Stomach (tissue), 9 donors: ENCODE data around the gene HHIPL1. TPM values are rescaled to one million over a fixed set of nuclear protein-coding genes. Genes with fewer than 3 reads are reported as not detected.

Experiments
- DNase-seq, 2 donors: peaks; one replicate each; pipeline versions ENCODE4 v3.0.0 to v3.0.0-alpha.2; 2013 to 2019
- H3K27ac ChIP-seq, 5 donors: fragments of 200-600 bp in 4 of 5; sonication (generic) in 4 of 5; one replicate each; pipeline ENCODE4 v1.5.1; 2013 to 2019; ENCODE audit warnings: mild to moderate bottlenecking in 1 of 5, moderate library complexity in 1 of 5
- H3K27me3 ChIP-seq, 3 donors: fragments of 200-600 bp; sonication (generic); one replicate each; pipeline ENCODE4 v1.5.1; 2017 to 2019; ENCODE audit warnings: mixed run types in 1 of 3
- H3K36me3 ChIP-seq, 4 donors: fragments of 200-600 bp; sonication (generic); 1 replicate in 3 of 4; 2 replicates in 1 of 4; pipeline ENCODE4 v1.5.1; 2016 to 2019
- H3K4me1 ChIP-seq, 4 donors: fragments of 200-600 bp; sonication (generic); one replicate each; pipeline ENCODE4 v1.5.1; 2016 to 2019
- H3K4me3 ChIP-seq, 4 donors: fragments of 200-600 bp; sonication (generic) in 3 of 4; one replicate each; pipeline ENCODE4 v1.5.1; 2016 to 2019; ENCODE audit warnings: mild to moderate bottlenecking in 1 of 4
- H3K9me3 ChIP-seq, 4 donors: fragments of 200-600 bp; sonication (generic); one replicate each; pipeline ENCODE4 v1.5.1; 2016 to 2019
- CTCF ChIP-seq, 7 experiments: fragments of 450-650 bp in 4 of 7; fragments of 200-600 bp in 3 of 7; sonication (generic) in 3 of 7; IDR thresholded peaks; one replicate each; pipeline ENCODE4 v1.5.1; 2016 to 2019; ENCODE audit warnings: antibody characterized with exemption in 7 of 7, control low read depth in 2 of 7, mild to moderate bottlenecking in 1 of 7
- EP300 ChIP-seq: sonication (generic); formaldehyde crosslinking; IDR thresholded peaks from one replicate; pipeline ENCODE4 v1.6.1; 2017; ENCODE audit warnings: antibody characterized with exemption
- POLR2A ChIP-seq, 4 donors: fragments of 450-650 bp; IDR thresholded peaks; one replicate each; pipeline ENCODE4 v1.6.1; 2016; ENCODE audit warnings: antibody characterized with exemption in 4 of 4, control low read depth in 2 of 4, mild to moderate bottlenecking in 1 of 4, moderate library complexity in 1 of 4
- POLR2AphosphoS5 ChIP-seq, 3 donors: sonication (generic); formaldehyde crosslinking; IDR thresholded peaks; one replicate each; pipeline ENCODE4 v1.6.1; 2016; ENCODE audit warnings: antibody characterized with exemption in 3 of 3
- WGBS, 5 donors: extraction: QIAGEN DNeasy Blood & Tissue Kit in 3 of 5; methylation state at CpG; one replicate each; pipeline versions ENCODE4 v1.1.5 to v1.1.7; 2013 to 2018; 5-methylcytosine and 5-hydroxymethylcytosine counted together
- intact Hi-C: fragments of 100-400 bp; cut with DNase I; formaldehyde crosslinking; loops from one replicate; pipeline ENCODE4 v1.15.1; 2023; ENCODE audit warnings: low total_unique reads
- polyA plus RNA-seq, 3 donors: library from polyadenylated mRNA; stranded (reverse); fragments of 200-250 nt; gene quantifications; one replicate each; pipeline ENCODE4 v1.2.3, GENCODE V29; 2013
- total RNA-seq, 5 donors: library from RNA; depleted of rRNA; stranded (reverse); fragments of >200 nt; gene quantifications; one replicate each; pipeline versions ENCODE4 v1.1.0 to v1.2.3, GENCODE V29; 2014 to 2016
- donor health status: healthy with polysubstance abuse.
- donor health status: Bipolar disorder and iron deficiency.
- donor health status: healthy.

HHIPL1 gene
- total and polyA plus RNA-seq, 8 donors: 0.15 to 2.0 (median 0.68) TPM; not detected in 1

GRCh38 chr14:99609245-99610170 lies 35.4 kb upstream of the HHIPL1 start:
- H3K27me3 ChIP-seq: peaks cover 0 to 10% (median 0%) of the 10 kb centered on the region in 3 donors
- no peak for TF ChIP-seq POLR2A (IDR thresholded peaks at IDR 0.05)
- TF ChIP-seq CTCF (IDR thresholded peaks at IDR 0.05): peak in 3 of 7 experiments; percentile 11 to 38 (median 35)
- no peak overlapping the region for H3K27ac ChIP-seq
- H3K4me1 ChIP-seq: peaks cover 0 to 40% (median 28%) of the 10 kb centered on the region in 4 donors
- 54 to 76% (median 64%) methylated on average over 6 to 10 of the region's 10 CpGs for WGBS, 5 donors
- DNase-seq: no peak
- no peaks in the 10 kb centered on the region for H3K9me3 ChIP-seq
- no peak overlapping the region for H3K4me3 ChIP-seq
- no peaks in the 10 kb centered on the region for H3K36me3 ChIP-seq
- intact Hi-C loops: no loop called here

GRCh38 chr14:99611646-99612045 lies 33.3 kb upstream of the HHIPL1 start:
- Histone ChIP-seq H3K27me3 (no peaks in the 10 kb centered on the region), H3K27ac (no peak overlapping the region), H3K4me3 (no peak overlapping the region), H3K9me3 (no peaks in the 10 kb centered on the region), H3K4me1 (peaks cover 0 to 28% (median 21%) of the 10 kb centered on the region in 4 donors), H3K36me3 (no peaks in the 10 kb centered on the region)
- DNase-seq: no peak
- WGBS, 5 donors: 82 to 99% (median 96%) methylated on average over 4 of the region's 4 CpGs
- intact Hi-C loops: no loop called here
- no peak for TF ChIP-seq POLR2AphosphoS5 (IDR thresholded peaks at IDR 0.05)

- Histone ChIP-seq H3K4me3 (no peak overlapping the region), H3K4me1 (peaks cover 0 to 28% (median 21%) of the 10 kb centered on the region in 4 donors), H3K27me3 (no peaks in the 10 kb centered on the region), H3K27ac (peak overlapping the region in 1 of 5 donors; percentile 54), H3K36me3 (no peaks in the 10 kb centered on the region), H3K9me3 (no peaks in the 10 kb centered on the region)
- intact Hi-C loops: no loop called here
- no peak for TF ChIP-seq POLR2A (IDR thresholded peaks at IDR 0.05)
- peak in 1 of 3 donors; percentile 20 for TF ChIP-seq POLR2AphosphoS5 (IDR thresholded peaks at IDR 0.05)
- peak; percentile 50 to 56 for DNase-seq
- 44 to 70% (median 51%) methylated on average over 10 to 11 of the region's 11 CpGs for WGBS, 5 donors
Observed at GRCh38 chr14:99612071-99612737, 32.7 kb upstream of the HHIPL1 start.

- DNase-seq: peak in 1 of 2 donors; percentile 76
- 63 to 72% (median 70%) methylated on average over 8 of the region's 8 CpGs for WGBS, 5 donors
- intact Hi-C loops: no loop called here
- Histone ChIP-seq H3K36me3 (no peaks in the 10 kb centered on the region), H3K27ac (peak overlapping the region in 1 of 5 donors; percentile 54), H3K27me3 (no peaks in the 10 kb centered on the region), H3K4me1 (peaks cover 0 to 28% (median 21%) of the 10 kb centered on the region in 4 donors), H3K9me3 (no peaks in the 10 kb centered on the region), H3K4me3 (no peak overlapping the region)
- TF ChIP-seq CTCF (IDR thresholded peaks at IDR 0.05) (no peak), POLR2A (IDR thresholded peaks at IDR 0.05) (no peak), POLR2AphosphoS5 (IDR thresholded peaks at IDR 0.05) (no peak), EP300 (no peak)
Observed at GRCh38 chr14:99612738-99613330, 32.1 kb upstream of the HHIPL1 start.

GRCh38 chr14:99615497-99616157 lies 29.3 kb upstream of the HHIPL1 start:
- H3K27ac ChIP-seq: peak overlapping the region in 1 of 5 donors; percentile 42
- H3K27me3 ChIP-seq: peaks cover 0 to 2% (median 0%) of the 10 kb centered on the region in 3 donors
- peak in 1 of 2 donors; percentile 59 for DNase-seq
- intact Hi-C loops: no loop called here
- H3K4me1 ChIP-seq: peaks cover 0 to 25% (median 17%) of the 10 kb centered on the region in 4 donors
- 30 to 45% (median 37%) methylated on average over 7 of the region's 7 CpGs for WGBS, 5 donors
- TF ChIP-seq CTCF (IDR thresholded peaks at IDR 0.05): no peak
- no peak for TF ChIP-seq POLR2AphosphoS5 (IDR thresholded peaks at IDR 0.05)
- no peak for TF ChIP-seq EP300
- TF ChIP-seq POLR2A (IDR thresholded peaks at IDR 0.05): no peak
- H3K9me3 ChIP-seq: no peaks in the 10 kb centered on the region
- no peaks in the 10 kb centered on the region for H3K36me3 ChIP-seq
- no peak overlapping the region for H3K4me3 ChIP-seq
